GM18511 (cell line): ENCODE measurements around the gene FOXN1.
"Not testable (repeated sequence)": the region's sequence is repeated elsewhere in the genome, so short reads cannot be mapped to it uniquely, and the experiment has no call there.

Experiments
- ATAC-seq: cut with Tn5 transposase; IDR thresholded peaks from one replicate; pipeline ENCODE4 v1.9.1; 2021; ENCODE audit warnings: mild to moderate bottlenecking, moderate library complexity; ENCODE audit not compliant: unreplicated experiment

FOXN1 gene

GRCh38 chr17:28505986-28506665, at the start of gene FOXN1:
FOXN1 (plus strand) TSS chr17:28506348; CDS start chr17:28523970, 17,622 bp downstream.
- no peak for ATAC-seq

- ATAC-seq, result no peak
Measured at GRCh38 chr17:28457890-28458289, 48.3 kb upstream of the FOXN1 start.

GRCh38 chr17:28458881-28459280, 47.3 kb upstream of the FOXN1 start:
- not testable (repeated sequence) for ATAC-seq

- ATAC-seq, result no peak
Measured at GRCh38 chr17:28460901-28461300, 45.2 kb upstream of the FOXN1 start.

GRCh38 chr17:28466001-28466400, 40.1 kb upstream of the FOXN1 start:
- ATAC-seq, result no peak

GRCh38 chr17:28466521-28467048, 39.6 kb upstream of the FOXN1 start:
- no peak for ATAC-seq

GRCh38 chr17:28467456-28468025, 38.6 kb upstream of the FOXN1 start:
- no peak for ATAC-seq

GRCh38 chr17:28468033-28468735, 38.0 kb upstream of the FOXN1 start:
- ATAC-seq, result not testable (repeated sequence)

GRCh38 chr17:28468781-28469180, 37.4 kb upstream of the FOXN1 start:
- no peak for ATAC-seq

GRCh38 chr17:28469376-28469775, 36.8 kb upstream of the FOXN1 start:
- no peak for ATAC-seq

- ATAC-seq, result no peak
Measured at GRCh38 chr17:28470266-28470913, 35.8 kb upstream of the FOXN1 start.

- ATAC-seq, result no peak
Measured at GRCh38 chr17:28470914-28471366, 35.2 kb upstream of the FOXN1 start.

GRCh38 chr17:28471531-28472342, 34.4 kb upstream of the FOXN1 start:
- ATAC-seq, result no peak

- ATAC-seq, result no peak
Measured at GRCh38 chr17:28472871-28473497, 33.2 kb upstream of the FOXN1 start.

- ATAC-seq, result no peak
Measured at GRCh38 chr17:28473542-28473941, 32.6 kb upstream of the FOXN1 start, which contains the start of gene SLC13A2. SLC13A2 (plus strand) TSS chr17:28473644; CDS start chr17:28473713, 69 bp downstream.

- ATAC-seq, result no peak
Measured at GRCh38 chr17:28474111-28474531, 32.0 kb upstream of the FOXN1 start.

GRCh38 chr17:28475151-28475900, 30.8 kb upstream of the FOXN1 start:
- no peak for ATAC-seq

GRCh38 chr17:28476076-28476865, 29.9 kb upstream of the FOXN1 start:
- no peak for ATAC-seq
